C4-2B (cell line): ENCODE data around the gene NKX1-1.

Experiments used
- ZFX ChIP-seq: fragments of 450-650 bp; IDR thresholded peaks from 2 replicates; pipeline ENCODE4 v1.6.1; 2017
- TF ChIP-seq, protein P1 (sequence below): fragments of 450-650 bp; conservative IDR thresholded peaks from 2 replicates; pipeline ENCODE4 v1.5.1; 2017; ENCODE audit warnings: mild to moderate bottlenecking

DNA sequence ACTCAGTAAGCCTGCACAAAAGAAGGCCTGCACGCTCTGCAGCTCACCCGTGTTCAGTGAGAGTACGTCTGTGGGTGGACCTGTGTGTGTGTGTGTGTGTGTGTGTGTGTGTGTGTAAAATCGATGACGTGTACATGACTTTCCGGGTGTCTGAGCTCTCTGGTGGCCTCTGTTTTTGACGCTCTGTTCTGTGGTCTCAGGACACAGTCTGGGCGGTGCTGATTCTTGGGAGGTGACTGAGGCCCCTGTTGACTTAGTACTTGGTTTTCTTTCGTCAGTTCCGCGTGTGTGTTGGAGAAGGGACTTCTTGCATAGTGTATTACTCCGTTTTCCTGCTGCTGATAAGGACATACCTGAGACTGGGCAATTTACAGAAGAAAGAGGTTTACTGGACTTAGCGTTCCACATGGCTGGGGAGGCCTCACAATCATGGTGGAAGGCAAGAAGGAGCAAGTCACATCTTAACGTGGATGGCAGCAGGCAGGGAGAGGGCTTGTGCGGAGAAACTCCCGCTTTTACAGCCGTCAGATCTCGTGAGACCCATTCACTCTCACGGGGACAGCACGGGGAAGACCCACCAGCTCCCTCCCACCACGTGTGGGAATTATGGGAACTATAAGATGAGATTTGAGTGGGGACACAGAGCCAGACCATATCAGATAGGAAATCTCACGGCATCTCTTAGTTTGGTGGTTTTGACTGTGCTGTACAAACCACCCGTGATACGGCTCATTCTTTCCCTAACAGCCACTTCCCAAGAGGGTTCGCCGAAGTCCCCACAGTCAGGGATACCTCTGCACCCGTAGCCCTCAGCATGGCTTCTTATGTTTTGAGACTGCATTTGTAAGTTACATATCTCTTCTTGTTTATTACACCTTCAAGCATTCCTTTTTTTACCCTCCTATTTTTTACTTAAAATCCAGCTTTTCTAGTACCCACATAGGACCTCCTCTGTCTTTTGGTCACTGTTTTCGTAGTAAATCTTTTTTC lies 34.8 kb downstream of the NKX1-1 start:
- TF ChIP-seq, protein P1, sequence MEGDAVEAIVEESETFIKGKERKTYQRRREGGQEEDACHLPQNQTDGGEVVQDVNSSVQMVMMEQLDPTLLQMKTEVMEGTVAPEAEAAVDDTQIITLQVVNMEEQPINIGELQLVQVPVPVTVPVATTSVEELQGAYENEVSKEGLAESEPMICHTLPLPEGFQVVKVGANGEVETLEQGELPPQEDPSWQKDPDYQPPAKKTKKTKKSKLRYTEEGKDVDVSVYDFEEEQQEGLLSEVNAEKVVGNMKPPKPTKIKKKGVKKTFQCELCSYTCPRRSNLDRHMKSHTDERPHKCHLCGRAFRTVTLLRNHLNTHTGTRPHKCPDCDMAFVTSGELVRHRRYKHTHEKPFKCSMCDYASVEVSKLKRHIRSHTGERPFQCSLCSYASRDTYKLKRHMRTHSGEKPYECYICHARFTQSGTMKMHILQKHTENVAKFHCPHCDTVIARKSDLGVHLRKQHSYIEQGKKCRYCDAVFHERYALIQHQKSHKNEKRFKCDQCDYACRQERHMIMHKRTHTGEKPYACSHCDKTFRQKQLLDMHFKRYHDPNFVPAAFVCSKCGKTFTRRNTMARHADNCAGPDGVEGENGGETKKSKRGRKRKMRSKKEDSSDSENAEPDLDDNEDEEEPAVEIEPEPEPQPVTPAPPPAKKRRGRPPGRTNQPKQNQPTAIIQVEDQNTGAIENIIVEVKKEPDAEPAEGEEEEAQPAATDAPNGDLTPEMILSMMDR, result no peak
- no peak for TF ChIP-seq ZFX
